ENCODE results near the gene KDM6B.
"Not testable (repeated sequence)": the region's sequence is repeated elsewhere in the genome, so short reads cannot be mapped to it uniquely, and the experiment has no call there.

The KDM6B gene
- 59.9 to 96.2 reads per million in 2 experiments for total RNA-seq

- peak; percentile 79 for DNase-seq (ENCODE audit: low read depth)
Observed at GRCh38 chr17:7833795-7834541, at the start of gene KDM6B. Gene KDM6B, plus strand, starts transcription at chr17:7834217. Its CDS starts 11,338 bp downstream, at chr17:7845555.

GRCh38 chr17:7786866-7787265, 47.2 kb upstream of the KDM6B start:
- DNase-seq (ENCODE audit: low read depth): no peak

- DNase-seq (ENCODE audit: low read depth): no peak
Observed at GRCh38 chr17:7789131-7789530, 44.9 kb upstream of the KDM6B start.

GRCh38 chr17:7790150-7790549, 43.9 kb upstream of the KDM6B start:
- DNase-seq (ENCODE audit: low read depth): no peak

GRCh38 chr17:7792611-7793010, 41.4 kb upstream of the KDM6B start:
- no peak for DNase-seq (ENCODE audit: low read depth)

GRCh38 chr17:7794075-7794663, 39.8 kb upstream of the KDM6B start:
- DNase-seq (ENCODE audit: low read depth): no peak

GRCh38 chr17:7797976-7798375, 36.0 kb upstream of the KDM6B start:
- no peak for DNase-seq (ENCODE audit: low read depth)

- DNase-seq (ENCODE audit: low read depth): no peak
Observed at GRCh38 chr17:7798839-7799238, 35.2 kb upstream of the KDM6B start.

GRCh38 chr17:7803981-7804380, 30.0 kb upstream of the KDM6B start:
- no peak for DNase-seq (ENCODE audit: low read depth)

GRCh38 chr17:7806587-7806986, 27.4 kb upstream of the KDM6B start:
- DNase-seq (ENCODE audit: low read depth): no peak

- no peak for DNase-seq (ENCODE audit: low read depth)
Observed at GRCh38 chr17:7807206-7807605, 26.8 kb upstream of the KDM6B start.

- no peak for DNase-seq (ENCODE audit: low read depth)
Observed at GRCh38 chr17:7809086-7809790, 24.8 kb upstream of the KDM6B start.

- not testable (repeated sequence) for DNase-seq (ENCODE audit: low read depth)
Observed at GRCh38 chr17:7809791-7810343, 24.1 kb upstream of the KDM6B start.

GRCh38 chr17:7811251-7811650, 22.8 kb upstream of the KDM6B start:
- DNase-seq (ENCODE audit: low read depth): no peak

- DNase-seq (ENCODE audit: low read depth): no peak
Observed at GRCh38 chr17:7814969-7815368, 19.0 kb upstream of the KDM6B start.

GRCh38 chr17:7816926-7817642, 16.9 kb upstream of the KDM6B start:
- DNase-seq (ENCODE audit: low read depth): no peak

GRCh38 chr17:7817643-7817964, 16.4 kb upstream of the KDM6B start:
- no peak for DNase-seq (ENCODE audit: low read depth)

- no peak for DNase-seq (ENCODE audit: low read depth)
Observed at GRCh38 chr17:7818026-7818425, 16.0 kb upstream of the KDM6B start.

- DNase-seq (ENCODE audit: low read depth): no peak
Observed at GRCh38 chr17:7818746-7819645, 15.0 kb upstream of the KDM6B start.

- DNase-seq (ENCODE audit: low read depth): no peak
Observed at GRCh38 chr17:7820231-7820630, 13.8 kb upstream of the KDM6B start.

GRCh38 chr17:7822126-7822525, 11.9 kb upstream of the KDM6B start:
- DNase-seq (ENCODE audit: low read depth): no peak
